Stimulated activated CD8-positive, alpha-beta memory T cell treated with anti-CD3 and anti-CD28 coated beads, Interleukin-7, amount 100 ng/mL, for 48 hours (primary cell): ENCODE data around the gene USH2A.
"Not testable (repeated sequence)": the region's sequence is repeated elsewhere in the genome, so short reads cannot be mapped to it uniquely, and the experiment has no call there.

ENCODE experiments used
- DNase-seq, 2 donors: peaks; one replicate each; pipeline ENCODE4 v3.0.0-alpha.2; 2020; ENCODE audit warnings: low read depth in 1 of 2; ENCODE audit errors: extremely low read depth in 1 of 2

The USH2A gene

GRCh38 chr1:216145451-216146018 is 277.7 kb downstream of the USH2A start:
- DNase-seq: not testable (repeated sequence)

DNA sequence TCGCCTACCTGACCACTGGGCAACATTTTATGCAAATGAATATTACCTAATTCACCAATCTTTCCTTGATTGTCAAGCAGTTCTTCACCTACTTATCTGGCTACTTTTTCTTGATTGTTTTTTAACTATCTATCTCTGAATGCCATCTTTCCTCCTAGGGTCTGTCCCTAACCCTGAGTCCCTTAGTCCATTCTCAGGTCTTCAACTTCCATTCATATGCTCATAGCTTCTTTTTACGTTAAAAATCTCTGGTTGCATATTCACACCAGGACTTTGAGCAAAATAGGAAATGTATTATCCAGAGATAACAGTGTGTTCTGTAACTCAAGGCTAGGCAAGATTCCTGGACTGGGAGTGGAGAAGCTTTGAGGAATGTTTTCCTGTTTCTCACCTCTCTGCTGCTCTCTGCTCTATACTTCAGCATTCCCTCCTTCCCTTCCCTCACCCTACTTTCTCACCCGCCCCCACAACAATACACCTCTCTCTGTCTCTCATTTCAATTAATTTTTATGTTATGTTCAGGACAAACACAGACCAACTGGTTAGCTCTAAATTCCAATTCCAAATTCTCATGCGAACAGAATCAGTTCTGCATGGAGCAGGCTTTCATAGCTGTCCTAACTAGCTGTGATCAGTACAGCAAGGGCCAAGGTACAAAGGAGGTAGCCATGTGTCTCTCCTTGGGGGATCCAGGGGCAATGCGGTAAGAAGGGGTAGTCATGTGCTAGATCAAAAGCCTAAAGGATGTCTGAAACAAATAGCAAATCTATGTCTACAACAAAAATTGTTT is 278.4 kb downstream of the USH2A start:
- no peak for DNase-seq

DNA sequence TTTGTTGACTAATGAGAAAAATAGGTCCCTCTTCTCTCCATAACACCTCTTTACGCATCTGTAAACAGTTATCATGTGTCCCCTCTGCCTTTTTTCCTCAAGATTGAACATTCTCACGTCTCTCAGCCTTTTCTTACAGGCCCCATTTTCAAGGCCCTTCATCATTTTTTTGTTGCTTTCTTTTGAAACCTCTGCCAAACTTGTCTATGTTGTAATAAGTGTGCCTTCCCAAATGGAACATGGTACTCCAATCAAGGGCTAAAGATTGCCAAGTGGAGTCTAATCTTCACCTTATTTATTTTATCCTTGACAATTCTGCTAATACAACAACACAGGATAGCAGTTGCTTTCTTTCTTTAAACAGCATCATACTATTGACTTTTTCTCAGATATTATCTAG is 280.3 kb downstream of the USH2A start:
- DNase-seq: no peak

DNA sequence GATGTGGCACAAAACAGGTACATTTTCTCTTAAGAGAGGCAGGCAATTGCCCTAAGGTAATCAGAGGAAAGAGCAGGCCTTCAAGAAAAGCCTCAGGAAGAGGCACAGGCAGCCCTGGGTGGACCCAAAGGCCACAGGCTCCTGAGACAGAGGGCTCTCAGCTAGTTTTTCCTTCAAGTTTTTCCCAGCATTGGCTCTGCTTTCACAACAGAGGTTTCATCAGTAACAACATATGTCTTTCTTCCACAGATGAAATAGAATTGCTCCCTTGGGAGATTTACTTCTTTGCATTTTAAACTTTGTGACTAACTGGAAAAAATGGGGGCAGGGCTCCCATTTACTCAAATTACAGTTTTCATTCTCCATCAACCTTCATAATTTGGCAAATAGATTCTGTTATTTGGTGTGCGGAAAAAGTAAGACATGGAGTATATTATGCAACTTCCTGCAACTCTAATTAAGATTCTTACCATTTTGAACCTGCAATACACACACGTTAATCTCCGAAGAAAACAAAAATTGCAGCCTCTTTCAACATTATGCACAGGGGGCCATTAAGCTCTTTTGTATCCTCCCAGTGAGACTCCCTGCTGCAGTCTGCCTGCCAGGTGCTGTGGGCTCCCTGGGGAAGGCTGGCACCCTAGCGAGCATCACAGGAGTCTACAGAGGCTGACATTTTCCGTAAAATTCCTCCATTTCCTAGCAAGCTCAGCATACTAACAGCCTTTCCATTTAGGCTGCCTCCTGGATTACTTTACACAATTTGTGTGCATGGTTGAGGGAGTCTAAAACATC is 282.3 kb downstream of the USH2A start:
- DNase-seq: no peak

GRCh38 chr1:216124192-216124781 is 299.0 kb downstream of the USH2A start:
- no peak for DNase-seq

DNA sequence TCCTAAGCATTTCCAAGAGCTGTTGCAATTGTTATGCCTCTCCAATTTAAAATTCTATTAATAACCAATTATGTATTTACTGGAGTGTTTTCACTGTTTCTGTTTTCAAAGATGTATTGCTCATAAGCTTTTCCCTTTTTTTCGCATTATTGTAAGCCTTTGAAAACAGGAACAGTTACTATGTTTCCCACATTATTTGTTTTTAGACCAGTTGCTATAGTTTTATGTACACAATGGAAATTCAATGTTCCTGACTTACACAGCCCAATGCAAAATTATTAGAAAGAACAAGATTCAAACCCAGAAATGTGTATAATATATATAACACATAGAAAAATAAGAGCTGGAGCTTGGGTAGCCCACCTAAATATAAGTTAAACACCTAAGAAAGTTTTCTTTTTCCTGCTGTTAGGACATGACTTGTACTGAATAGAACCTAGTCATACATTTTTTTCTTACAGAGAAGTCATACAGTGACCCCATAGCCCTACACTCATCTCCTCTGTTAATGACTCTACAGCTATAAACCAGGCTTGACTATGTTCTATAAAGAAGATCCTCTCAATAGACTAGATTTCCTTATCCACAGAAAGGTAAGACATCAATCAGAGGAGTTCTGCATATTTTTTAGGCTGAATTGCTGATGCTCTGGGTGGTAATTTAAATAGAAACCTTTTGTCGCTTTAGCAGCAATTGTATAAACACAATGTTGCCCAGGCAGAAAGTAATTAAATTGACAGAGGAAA is 299.6 kb downstream of the USH2A start:
- no peak for DNase-seq

GRCh38 chr1:216119600-216119999 is 303.6 kb downstream of the USH2A start:
- DNase-seq: no peak

DNA sequence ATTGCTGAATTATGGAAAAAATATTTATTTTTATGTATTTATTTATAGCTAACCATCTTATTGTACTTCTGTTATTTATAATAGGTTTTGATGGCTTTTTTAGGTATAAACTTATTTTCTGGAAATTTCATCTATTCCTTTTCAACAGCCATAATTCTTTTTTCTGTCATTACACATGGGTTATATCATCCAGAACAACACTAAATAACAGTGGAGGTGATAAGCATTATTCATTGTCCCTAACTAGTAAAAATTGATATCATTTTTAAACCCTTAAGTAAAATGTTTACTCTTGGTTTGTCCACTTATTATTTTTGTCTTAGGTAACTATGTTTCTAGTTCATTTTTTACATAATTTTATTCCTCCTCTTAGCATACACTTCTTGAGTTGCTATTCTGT is 309.1 kb downstream of the USH2A start:
- no peak for DNase-seq

DNA sequence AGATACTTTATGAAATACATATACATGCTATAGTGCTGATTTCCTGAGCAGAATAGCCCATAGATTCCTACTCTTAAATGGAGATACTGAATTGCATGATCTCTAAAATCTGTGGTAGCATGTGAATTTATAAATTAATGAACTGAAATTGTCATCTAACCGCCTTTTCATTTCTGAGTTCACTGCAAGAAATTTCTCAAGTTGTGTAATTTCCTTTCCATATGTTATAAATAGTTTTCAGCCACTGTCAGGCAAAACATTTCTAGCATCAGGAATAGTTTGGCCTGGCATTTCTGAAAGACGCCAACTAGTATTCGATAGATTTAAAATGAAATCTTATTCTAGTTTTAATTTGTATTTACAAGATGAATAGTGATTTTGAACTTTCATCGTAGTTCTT is 310.1 kb downstream of the USH2A start:
- no peak for DNase-seq

DNA sequence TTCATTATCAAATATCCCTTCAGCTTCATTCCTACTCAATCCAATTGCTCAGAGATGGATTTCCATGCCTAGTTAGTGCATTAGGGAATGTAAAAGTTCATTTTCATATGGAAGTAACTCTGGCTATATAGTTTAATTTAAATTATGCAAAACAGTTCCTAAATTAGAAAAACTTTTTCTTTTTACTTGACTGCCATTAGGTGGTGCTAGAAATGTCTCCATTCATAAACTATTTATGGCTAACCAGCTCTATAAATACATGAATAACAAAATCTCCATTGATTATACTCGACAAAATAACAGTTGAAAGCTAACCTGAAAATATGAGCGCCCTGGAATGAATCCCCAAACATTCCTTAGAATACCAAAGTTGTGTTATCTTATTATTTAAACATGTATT is 311.4 kb downstream of the USH2A start:
- no peak for DNase-seq

- no peak for DNase-seq
Measured at GRCh38 chr1:216095400-216095799, 327.8 kb downstream of the USH2A start.

DNA sequence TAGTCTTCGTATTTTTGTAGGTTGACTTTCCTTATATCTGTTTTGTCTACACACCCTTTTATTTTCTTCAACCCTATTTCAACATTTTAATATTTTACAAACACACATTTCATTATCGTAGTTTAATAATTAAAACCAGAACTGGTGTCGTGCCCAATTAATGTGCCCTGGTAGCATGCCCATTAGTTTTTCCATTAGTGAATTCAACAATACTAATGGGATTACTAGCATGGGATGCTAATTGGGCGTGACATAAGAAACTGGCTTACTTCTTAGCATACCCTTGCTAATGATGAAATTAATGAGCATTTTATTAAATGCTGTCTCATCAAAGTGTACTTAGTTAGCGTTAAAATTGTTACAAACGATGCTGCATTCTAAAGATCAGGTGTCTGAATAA is 332.7 kb downstream of the USH2A start:
- no peak for DNase-seq

GRCh38 chr1:216086678-216087077 is 336.6 kb downstream of the USH2A start:
- DNase-seq: no peak

DNA sequence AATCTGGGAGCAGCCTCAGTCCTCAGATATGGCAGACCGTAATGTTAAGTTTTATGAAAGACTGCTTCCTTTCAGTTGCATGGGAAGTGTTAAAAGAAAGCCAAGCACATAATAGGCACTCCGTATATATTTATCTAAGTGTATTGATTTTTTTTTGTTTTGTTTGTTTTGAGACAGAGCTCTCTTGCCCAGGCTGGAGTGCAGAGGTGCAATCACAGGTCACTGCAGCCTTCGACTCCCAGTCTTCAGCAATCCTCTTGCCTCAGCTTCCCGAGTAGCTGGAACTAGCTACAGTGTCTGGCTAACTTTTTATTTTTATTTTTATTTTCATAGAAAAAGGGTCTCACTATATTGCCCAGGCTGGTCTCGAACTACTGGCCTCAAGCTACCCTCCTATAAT is 341.8 kb downstream of the USH2A start:
- no peak for DNase-seq

DNA sequence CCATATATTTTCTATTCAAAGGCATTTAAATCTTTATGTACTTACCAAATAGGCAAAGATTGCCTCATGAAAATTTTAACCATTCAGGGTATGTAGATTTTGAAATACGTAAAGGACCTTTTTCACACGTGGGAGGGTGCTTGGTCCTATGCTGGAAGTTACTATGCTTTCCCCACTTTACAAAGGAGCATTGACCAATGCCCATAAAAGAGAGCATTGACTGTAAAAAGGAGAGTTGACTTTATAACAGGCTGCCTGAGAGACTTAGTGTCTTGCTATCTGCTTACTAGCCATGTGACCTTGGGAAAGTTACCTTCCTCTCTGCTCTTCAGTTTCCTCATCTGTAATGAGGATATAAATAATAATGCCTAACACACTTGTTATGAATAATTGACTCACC is 346.5 kb downstream of the USH2A start:
- DNase-seq: no peak

GRCh38 chr1:216075339-216075738 is 347.9 kb downstream of the USH2A start:
- no peak for DNase-seq

GRCh38 chr1:216073793-216074595 is 349.3 kb downstream of the USH2A start:
- DNase-seq: no peak

- DNase-seq: no peak
Measured at GRCh38 chr1:216071262-216071661, 352.0 kb downstream of the USH2A start.

GRCh38 chr1:216064643-216065042 is 358.6 kb downstream of the USH2A start:
- no peak for DNase-seq

DNA sequence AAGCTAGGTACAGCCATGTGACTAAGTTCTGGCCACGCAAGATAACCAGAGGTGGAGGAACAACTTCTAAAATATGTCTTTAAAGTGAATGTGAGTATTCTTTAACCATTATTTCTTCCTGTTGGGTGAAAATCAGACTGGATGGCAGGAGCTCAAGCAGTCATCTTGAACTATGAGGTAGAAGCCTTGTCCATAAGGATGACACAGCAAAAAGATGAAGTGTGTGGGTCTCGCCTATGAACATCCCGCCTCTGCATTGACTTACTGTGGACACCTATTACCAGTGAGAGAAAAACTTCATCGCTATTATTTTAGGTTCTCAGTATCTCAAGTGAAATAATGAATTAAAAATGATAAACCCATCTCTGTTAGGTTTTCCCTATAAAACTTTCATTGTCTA is 365.3 kb downstream of the USH2A start:
- no peak for DNase-seq
